Measurements from ENCODE around the gene PPARG.

Gene PPARG

GRCh38 chr3:12313519-12313918 is 24.6 kb downstream of the PPARG start:
- no peak for DNase-seq (ENCODE audit: low spot score)

GRCh38 chr3:12316253-12316652 is 27.4 kb downstream of the PPARG start:
- DNase-seq (ENCODE audit: low spot score): no peak

DNA sequence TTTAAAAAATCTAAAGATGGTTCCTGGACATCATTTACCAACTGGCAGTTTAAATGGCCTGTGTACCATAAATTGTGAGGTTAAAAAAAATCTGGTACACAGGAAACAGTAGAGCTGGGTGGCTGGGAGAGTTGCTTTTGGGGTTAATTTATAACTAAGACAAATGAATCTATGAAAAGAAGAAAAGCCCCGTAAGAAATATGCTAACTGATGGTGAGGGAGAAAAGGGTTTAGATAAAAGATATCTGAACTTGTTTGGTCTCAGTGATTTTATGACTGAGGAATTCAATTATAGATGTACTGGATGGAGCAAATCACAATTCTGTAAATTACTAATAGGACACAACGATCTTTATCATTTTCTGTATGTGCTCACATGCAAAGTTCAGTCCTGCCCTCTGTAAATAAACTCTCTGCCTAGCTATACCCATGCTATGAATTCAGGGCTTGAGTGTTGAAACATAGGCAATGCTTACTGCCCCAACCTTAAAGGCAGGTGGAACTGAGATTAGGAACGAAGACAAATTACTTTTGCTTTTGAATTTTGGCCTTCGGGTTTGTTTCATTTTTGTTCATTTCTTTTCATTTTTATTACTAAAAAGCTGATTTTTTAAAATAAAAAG is 28.0 kb downstream of the PPARG start:
- DNase-seq (ENCODE audit: low spot score): no peak

- DNase-seq (ENCODE audit: low spot score): no peak
Observed at GRCh38 chr3:12317914-12318313, 29.0 kb downstream of the PPARG start.

DNA sequence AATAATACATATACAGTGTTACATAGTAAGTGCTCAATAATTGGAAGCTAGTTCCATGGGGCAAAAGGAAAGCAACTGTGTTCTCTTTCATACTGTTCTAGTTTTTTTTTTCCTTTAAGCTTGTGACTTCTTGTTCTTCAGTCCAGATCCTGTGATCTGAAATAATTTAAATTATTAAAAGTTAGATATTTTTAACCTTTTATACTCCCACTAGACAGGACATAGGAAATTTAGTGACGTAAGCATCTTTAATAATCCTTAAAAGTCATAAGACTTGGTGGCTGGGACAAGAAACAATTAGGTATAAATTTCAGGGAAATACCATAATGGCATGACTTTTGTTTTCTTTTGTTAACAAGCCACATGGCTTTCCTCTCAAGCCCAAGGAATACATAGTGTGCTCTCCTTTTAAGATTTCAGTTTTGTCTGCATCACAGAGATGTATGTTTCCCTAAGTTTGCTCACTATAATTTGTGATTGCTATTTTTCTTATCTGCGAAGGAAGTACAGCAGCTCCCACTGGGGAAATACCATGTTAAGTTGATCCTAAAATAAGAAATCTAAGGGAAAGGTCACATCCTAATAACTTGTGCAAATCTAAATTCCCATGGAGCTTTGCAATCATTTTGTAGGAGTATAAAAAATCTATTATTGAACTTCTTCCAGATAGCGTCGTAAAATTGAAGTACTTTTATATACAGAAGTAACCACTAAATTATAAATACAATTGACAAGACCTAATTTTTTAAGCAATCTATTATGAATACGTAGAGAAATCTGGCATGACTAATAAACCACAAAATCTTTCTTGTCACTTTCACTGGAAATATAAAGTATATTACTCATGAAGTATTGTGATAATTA is 30.1 kb downstream of the PPARG start:
- DNase-seq (ENCODE audit: low spot score): no peak

- no peak for DNase-seq (ENCODE audit: low spot score)
Observed at GRCh38 chr3:12321015-12321414, 32.1 kb downstream of the PPARG start.

DNA sequence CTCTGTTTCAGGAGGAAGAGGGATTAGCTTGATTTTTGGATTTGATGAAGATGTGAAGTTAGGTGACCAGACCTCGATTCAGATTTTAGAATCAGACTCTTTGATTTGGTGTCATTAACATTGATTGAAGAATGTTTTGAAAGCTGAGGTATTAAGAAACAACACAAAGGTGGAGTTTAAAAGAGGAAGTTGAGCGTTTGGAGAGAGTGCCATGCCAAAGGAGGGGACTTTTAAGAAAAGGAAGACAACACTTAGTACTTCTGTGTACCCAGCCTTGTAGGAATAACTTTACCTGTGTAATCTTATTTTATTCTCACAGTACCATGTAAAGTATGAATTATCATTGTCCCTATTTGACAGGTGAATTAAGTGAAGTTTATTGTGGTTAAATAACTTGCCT is 34.4 kb downstream of the PPARG start:
- no peak for DNase-seq (ENCODE audit: low spot score)

GRCh38 chr3:12325586-12326515 is 37.0 kb downstream of the PPARG start:
- no peak for DNase-seq (ENCODE audit: low spot score)

GRCh38 chr3:12327021-12327420 is 38.2 kb downstream of the PPARG start:
- no peak for DNase-seq (ENCODE audit: low spot score)

- DNase-seq (ENCODE audit: low spot score): no peak
Observed at GRCh38 chr3:12328132-12328836, 39.4 kb downstream of the PPARG start.

GRCh38 chr3:12328837-12329462 is 40.1 kb downstream of the PPARG start:
- DNase-seq (ENCODE audit: low spot score): no peak

DNA sequence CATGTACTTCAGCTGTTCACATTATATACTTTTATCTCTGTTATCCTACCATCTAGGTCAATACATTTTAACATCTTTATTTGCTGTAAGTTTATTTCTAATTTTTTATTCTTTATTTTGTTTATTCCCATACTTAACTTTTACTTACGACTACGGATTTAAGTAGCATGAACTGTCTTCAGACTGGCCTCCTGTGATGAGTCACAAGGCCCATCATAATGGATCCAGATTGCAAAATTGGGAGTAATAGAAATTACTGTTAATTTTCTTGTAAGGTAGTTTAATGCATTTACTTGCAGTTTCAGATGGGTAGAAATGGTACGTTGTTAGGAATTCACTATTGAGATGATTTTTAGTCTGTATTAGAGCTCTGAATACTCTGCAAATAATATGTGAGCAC is 45.9 kb downstream of the PPARG start:
- no peak for DNase-seq (ENCODE audit: low spot score)

DNA sequence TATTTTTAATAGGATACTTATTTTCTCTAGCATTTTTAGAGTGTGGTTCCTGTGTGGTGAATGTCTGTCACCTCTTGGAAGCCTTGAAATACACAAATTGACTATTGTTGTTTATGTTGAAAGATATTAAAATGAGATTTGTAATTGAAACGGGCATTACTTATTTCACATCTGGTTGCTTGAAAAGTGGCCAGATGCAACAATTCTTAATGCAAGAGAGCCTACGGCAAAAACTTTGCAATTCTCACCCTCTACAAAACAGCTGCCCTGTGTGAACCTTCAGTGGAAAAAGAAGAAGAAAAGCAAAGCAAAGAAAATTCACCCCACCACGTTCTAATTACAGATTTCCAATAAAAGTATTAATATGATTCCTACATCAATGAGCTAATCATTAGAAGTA is 46.6 kb downstream of the PPARG start:
- no peak for DNase-seq (ENCODE audit: low spot score)

DNA sequence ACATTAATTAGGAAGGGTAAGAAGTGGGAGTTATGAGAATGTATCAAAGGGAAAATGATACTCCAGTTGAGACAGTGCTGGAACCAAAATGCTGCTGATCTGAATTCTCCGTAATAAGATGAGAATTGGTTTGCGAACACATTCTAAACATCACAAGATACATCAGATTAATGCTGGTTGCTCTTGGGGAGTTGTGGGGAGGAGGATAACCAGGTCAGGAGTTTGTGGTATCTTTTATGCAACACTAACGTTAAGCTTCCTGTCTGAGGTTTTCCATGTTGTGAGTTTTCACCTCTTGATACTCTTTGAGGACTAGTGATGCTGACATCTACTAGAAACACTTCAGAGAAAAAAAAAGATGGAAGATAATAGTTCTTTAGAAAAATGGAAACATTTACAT is 47.2 kb downstream of the PPARG start:
- no peak for DNase-seq (ENCODE audit: low spot score)

DNA sequence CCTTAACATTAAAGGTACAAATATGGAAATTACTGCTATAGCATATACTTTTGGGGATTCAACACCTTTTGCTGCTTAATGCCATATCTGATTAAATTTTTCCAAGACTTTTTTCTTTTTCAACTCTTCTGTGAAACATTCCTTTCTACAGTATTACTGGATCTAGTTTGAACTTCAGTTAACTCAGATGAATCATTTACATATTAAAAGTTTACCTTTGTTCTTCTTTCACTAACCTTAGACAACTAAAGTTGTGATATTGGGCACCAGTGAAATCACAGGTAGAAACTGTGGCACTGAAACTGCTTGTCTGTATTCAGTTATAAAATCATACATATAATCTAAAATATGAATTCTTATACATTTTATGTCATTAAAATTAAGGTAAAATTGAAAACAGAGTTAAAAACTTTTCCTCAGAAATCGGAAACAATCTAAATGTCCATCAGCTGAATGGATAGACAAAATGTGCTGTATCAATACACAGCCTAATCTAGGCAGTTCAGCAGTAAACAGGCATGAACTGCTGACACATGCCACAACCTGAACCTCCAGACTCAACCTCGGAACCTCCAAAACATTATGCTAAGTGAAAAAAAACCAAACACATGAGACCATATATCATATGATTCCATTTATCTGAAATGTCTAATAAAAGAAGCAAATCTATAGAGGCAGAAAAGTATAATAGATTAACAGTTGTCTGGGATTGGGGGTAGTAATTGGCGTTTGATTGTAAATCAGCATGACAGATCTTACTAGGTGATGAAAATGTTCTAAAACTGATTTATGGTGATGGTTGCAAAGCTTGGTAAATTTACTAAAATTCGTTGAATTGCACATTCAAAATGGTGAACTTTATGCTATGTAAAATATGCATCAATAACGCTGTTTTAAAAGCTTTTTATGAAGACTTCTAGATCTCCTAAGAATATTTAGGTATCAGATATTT is 50.0 kb downstream of the PPARG start:
- no peak for DNase-seq (ENCODE audit: low spot score)

GRCh38 chr3:12339701-12340480 is 51.0 kb downstream of the PPARG start:
- no peak for DNase-seq (ENCODE audit: low spot score)

DNA sequence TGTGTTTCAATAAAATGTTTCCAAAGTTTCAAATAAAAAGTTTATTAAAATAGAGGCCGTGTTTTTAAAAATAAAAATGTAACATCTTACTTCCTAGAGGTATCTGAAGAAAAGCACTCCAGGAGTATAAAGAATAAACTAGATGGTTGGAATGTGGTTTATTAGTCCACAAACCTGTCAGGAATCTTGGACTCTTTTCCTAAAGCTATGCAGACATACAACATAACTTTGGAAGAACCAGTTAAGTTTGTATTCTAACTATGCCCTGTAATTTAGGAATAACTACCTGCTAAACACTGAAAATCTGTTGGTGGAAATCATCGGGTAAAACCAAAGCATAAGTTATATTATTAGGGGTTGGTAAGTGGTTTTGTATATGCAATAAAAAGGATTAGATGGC is 51.6 kb downstream of the PPARG start:
- DNase-seq (ENCODE audit: low spot score): no peak

- no peak for DNase-seq (ENCODE audit: low spot score)
Observed at GRCh38 chr3:12342151-12342550, 53.3 kb downstream of the PPARG start.

DNA sequence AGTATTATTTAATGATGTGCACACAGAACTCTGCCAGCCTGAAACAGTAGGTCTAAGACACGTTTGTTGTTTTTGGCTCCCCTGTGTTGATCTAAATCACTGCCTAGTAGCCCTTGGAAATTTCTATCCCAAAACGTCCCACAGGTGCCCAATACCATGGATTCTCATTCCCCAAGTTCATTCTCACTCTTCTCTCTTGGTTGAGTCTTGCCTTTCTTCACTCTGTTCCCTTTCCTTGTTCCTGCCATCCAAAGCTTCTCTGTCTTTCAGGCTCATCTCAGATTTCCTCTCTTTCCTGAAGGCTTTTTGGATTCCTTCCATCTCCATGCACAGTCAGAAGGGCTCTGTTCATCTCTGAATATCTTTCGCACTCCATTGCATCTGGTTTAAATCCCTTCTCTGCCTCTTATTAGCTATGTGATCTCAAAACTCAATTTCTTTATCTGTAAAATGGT is 54.2 kb downstream of the PPARG start:
- no peak for DNase-seq (ENCODE audit: low spot score)
